ENCODE results near the gene HNRNPL. TPM values are rescaled to one million over a fixed set of nuclear protein-coding genes. Genes with fewer than 3 reads are reported as not detected.
"Not testable (repeated sequence)": the region's sequence is repeated elsewhere in the genome, so short reads cannot be mapped to it uniquely, and the experiment has no call there.

Gene HNRNPL
- total RNA-seq, 2 donors from 2014 or later: 476 to 617 TPM

DNA sequence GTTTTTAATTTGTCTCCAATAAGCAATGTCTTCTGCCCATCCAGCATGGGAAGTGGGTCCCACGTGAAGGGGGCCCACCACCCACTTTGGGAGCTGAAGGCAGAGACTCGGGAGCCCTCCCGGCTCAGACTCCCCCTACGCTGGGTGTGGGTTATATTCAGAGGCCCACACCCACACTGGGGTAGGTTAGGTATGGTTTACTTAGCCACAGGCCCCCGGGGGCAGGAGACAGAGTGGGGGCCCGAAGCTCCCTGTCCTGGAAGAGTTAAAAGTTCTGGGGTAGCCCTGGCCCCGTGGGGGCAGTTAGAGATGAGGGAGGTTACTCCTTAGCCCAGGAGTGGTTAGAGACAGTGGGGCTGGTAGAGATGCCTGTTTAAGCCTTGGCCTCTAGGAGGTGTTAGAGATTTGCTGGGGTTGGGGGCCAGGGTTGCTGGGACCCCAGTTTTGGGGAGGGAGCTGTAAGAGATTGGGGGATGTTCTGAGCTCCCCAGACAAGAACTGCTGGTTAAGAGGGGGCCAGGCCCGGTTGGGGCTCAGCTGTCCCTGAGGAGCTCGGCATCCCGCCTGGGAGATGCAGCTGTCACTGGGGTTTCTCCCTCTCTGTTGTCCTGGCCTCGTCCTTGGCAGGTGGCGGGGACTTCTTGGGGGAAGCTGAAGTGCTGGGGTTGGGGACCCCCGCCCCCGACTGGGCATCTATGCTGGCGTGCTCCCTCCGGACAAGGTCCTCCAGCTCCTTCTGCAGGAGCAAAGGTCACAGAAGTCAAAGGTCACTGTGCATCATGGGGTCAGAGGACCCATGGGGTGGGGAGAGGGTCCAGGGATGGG is 29.0 kb upstream of the HNRNPL start:
- ATAC-seq (replicated peaks): peak; percentile 22
- Mint-ChIP-seq H3K36me3 (ENCODE audit: low read depth) (peaks cover 53% of the 10 kb centered on the region), H3K4me3 (peak overlapping the region; percentile 95), H3K4me1 (peaks cover 14% of the 10 kb centered on the region), H3K27me3 (no peaks in the 10 kb centered on the region), H3K27ac (peak overlapping the region; percentile 99), H3K9me3 (no peaks in the 10 kb centered on the region)

- Mint-ChIP-seq H3K9me3 (no peaks in the 10 kb centered on the region), H3K36me3 (ENCODE audit: low read depth) (peaks cover 55% of the 10 kb centered on the region), H3K4me1 (peaks cover 10% of the 10 kb centered on the region), H3K27ac (peak within 1 kb of the TSS; percentile 99), H3K4me3 (peak within 1 kb of the TSS; percentile 95), H3K27me3 (no peaks in the 10 kb centered on the region)
- peak; percentile 97 for ATAC-seq (replicated peaks)
Measured at GRCh38 chr19:38877781-38878574, 28.2 kb upstream of the HNRNPL start, which contains the start of gene RINL. TSS of gene RINL (minus strand) at chr19:38878275. CDS start at chr19:38876742, 1,533 bp downstream.

GRCh38 chr19:38875656-38876395 is 26.0 kb upstream of the HNRNPL start:
- H3K9me3 Mint-ChIP-seq: no peaks in the 10 kb centered on the region
- ATAC-seq (replicated peaks): no peak
- H3K27me3 Mint-ChIP-seq: no peaks in the 10 kb centered on the region
- H3K4me1 Mint-ChIP-seq: peaks cover 10% of the 10 kb centered on the region
- peaks cover 66% of the 10 kb centered on the region for H3K36me3 Mint-ChIP-seq (ENCODE audit: low read depth)
- peak overlapping the region; percentile 95 for H3K4me3 Mint-ChIP-seq
- H3K27ac Mint-ChIP-seq: peak overlapping the region; percentile 99

- H3K4me3 Mint-ChIP-seq; ATAC-seq (replicated peaks); H3K4me1 Mint-ChIP-seq; H3K27ac Mint-ChIP-seq; H3K27me3 Mint-ChIP-seq; H3K9me3 Mint-ChIP-seq: not testable (repeated sequence)
- peaks cover 90% of the 10 kb centered on the region for H3K36me3 Mint-ChIP-seq (ENCODE audit: low read depth)
Measured at GRCh38 chr19:38873400-38873799, 23.6 kb upstream of the HNRNPL start.

DNA sequence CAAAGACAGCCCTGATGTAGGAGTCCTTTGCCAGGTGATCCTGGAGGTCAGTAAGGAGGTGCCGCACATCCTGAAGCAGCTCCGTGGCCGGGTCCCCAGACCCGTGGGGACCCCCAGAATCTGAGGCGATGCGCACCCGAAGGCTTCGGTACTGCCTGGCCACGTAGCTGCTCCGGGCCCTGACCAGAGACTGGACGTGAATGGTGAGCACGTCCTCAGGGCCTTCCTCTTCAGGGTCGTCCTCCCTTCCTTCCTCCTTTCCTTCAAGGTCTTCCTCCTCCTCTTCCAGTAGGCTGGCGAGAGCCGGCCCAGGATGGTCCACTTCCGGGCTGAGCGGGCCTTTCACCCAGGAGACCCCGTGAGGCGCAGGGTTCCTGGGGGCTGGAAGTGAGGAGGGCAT is 20.8 kb upstream of the HNRNPL start:
- Mint-ChIP-seq H3K4me3 (peak overlapping the region; percentile 90), H3K4me1 (peaks cover 10% of the 10 kb centered on the region), H3K27ac (peak overlapping the region; percentile 92), H3K9me3 (no peaks in the 10 kb centered on the region), H3K36me3 (ENCODE audit: low read depth) (peaks cover 89% of the 10 kb centered on the region), H3K27me3 (no peaks in the 10 kb centered on the region)
- ATAC-seq (replicated peaks): no peak

GRCh38 chr19:38869836-38870607 is 20.2 kb upstream of the HNRNPL start:
- Mint-ChIP-seq H3K4me3 (peak overlapping the region; percentile 90), H3K27me3 (no peaks in the 10 kb centered on the region), H3K36me3 (ENCODE audit: low read depth) (peaks cover 90% of the 10 kb centered on the region), H3K4me1 (peaks cover 14% of the 10 kb centered on the region), H3K9me3 (no peaks in the 10 kb centered on the region), H3K27ac (peak overlapping the region; percentile 92)
- ATAC-seq (replicated peaks): peak; percentile 75

DNA sequence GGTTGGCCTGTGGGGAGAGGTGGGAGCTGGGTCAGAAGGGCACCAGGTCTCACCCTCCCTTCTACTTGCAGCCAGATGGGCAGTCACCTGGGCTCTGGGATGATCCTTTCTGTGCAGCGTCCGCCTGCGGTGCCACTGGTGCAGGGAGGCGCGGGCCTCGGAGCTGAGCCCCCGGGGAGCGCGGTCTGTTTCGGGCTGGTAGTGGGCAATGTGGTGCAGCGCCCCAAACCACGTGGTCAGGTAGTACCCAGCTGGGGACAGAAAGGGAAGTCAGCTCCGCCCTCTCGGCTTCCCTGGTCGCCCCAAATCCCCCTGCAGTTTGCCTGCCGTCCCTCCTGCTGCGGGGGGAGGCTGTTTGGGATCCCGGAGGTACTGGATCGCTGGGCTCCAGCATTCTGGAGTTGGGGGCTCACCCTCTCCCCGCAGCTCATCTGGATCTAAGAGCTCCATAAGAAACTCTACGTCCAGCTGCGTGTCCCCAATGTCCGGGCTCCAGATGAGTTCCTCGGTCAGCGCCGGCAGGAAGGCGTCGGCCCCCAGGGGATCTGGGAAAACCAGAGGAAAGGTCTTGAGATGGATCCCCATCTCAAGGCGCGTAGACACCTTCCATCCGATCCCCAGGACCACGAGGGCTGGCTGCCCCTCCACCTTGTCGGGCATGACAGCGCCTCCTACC is 19.5 kb upstream of the HNRNPL start:
- Mint-ChIP-seq H3K9me3 (no peaks in the 10 kb centered on the region), H3K27ac (peak overlapping the region; percentile 92), H3K4me3 (peak overlapping the region; percentile 90), H3K4me1 (peaks cover 22% of the 10 kb centered on the region), H3K27me3 (no peaks in the 10 kb centered on the region), H3K36me3 (ENCODE audit: low read depth) (peaks cover 88% of the 10 kb centered on the region)
- ATAC-seq (replicated peaks): no peak

DNA sequence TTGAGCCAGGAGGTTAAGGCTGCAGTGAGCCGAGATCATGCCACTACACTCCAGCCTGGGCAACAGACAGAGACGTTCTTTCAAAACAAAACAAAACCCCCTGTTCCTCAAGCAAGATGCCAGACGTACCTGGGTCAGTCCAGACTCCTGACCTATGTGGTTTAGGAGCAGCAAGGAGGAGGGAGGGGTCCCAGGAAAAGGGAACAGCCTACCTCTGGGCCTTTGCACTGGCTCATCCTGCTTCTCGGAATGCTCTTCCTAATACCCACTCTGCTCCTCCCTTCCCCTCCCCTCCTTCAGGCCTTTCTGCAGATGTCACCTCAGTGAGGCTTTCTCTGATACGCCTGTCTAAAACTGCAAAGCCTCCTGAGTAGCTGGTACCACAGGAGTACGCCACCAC is 18.8 kb upstream of the HNRNPL start:
- Mint-ChIP-seq H3K4me3 (peak overlapping the region; percentile 90), H3K27ac (peak overlapping the region; percentile 92), H3K4me1 (peaks cover 22% of the 10 kb centered on the region), H3K36me3 (ENCODE audit: low read depth) (peaks cover 80% of the 10 kb centered on the region), H3K27me3 (no peaks in the 10 kb centered on the region), H3K9me3 (no peaks in the 10 kb centered on the region)
- ATAC-seq (replicated peaks): no peak

DNA sequence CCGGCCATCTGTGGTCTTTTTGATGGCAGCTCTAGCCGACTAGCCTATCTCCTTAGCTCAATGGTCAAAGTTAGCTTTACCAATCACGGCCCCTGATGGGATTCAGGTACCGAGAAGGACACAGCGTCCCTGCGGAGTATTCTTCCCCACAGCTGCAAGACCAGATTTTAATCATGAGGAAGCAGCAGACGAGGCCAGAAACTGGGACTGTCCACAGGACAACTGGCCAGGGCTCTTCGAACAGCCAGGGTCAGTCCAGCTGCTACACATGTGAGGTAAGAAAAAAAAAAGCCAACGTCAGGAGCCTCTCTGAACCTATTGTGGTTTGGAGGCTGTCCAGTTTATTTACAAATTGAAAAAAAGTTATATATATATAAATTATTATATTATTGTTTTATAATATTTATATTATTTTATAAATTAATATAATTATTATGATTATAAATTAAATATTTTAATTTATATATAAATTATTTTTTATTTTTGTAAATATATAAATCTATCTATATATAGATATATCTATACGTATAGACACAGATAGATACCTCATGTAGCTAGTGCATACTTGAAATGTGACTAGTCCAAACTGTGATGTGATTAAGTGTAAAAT is 17.5 kb upstream of the HNRNPL start:
- Mint-ChIP-seq H3K9me3 (no peaks in the 10 kb centered on the region), H3K36me3 (ENCODE audit: low read depth) (peaks cover 67% of the 10 kb centered on the region), H3K4me3 (no peak overlapping the region), H3K27me3 (no peaks in the 10 kb centered on the region), H3K27ac (no peak overlapping the region), H3K4me1 (peaks cover 22% of the 10 kb centered on the region)
- no peak for ATAC-seq (replicated peaks)

- ATAC-seq (replicated peaks): no peak
- no peak overlapping the region for H3K4me3 Mint-ChIP-seq
- no peak overlapping the region for H3K27ac Mint-ChIP-seq
- H3K9me3 Mint-ChIP-seq: no peaks in the 10 kb centered on the region
- H3K4me1 Mint-ChIP-seq: peaks cover 20% of the 10 kb centered on the region
- peaks cover 25% of the 10 kb centered on the region for H3K36me3 Mint-ChIP-seq (ENCODE audit: low read depth)
- H3K27me3 Mint-ChIP-seq: no peaks in the 10 kb centered on the region
Measured at GRCh38 chr19:38862321-38863059, 12.7 kb upstream of the HNRNPL start.

DNA sequence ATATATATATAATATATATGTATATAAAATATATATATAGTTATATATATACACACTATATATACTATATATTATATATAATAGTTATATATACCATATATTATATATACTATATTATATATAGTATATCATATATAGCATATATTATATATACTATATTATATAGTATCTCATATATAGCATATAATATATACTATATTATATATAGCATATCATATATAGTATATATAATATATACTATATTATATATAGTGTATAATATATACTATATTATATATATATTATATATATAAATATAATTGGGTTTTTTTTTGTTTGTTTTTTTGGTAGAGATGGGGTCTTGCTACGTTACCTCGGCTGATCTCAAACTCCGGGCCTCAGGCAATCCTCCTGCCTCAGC is 11.6 kb upstream of the HNRNPL start:
- Mint-ChIP-seq H3K27ac (no peak overlapping the region), H3K9me3 (no peaks in the 10 kb centered on the region), H3K36me3 (ENCODE audit: low read depth) (peaks cover 17% of the 10 kb centered on the region), H3K4me1 (peaks cover 23% of the 10 kb centered on the region), H3K4me3 (no peak overlapping the region), H3K27me3 (no peaks in the 10 kb centered on the region)
- no peak for ATAC-seq (replicated peaks)

DNA sequence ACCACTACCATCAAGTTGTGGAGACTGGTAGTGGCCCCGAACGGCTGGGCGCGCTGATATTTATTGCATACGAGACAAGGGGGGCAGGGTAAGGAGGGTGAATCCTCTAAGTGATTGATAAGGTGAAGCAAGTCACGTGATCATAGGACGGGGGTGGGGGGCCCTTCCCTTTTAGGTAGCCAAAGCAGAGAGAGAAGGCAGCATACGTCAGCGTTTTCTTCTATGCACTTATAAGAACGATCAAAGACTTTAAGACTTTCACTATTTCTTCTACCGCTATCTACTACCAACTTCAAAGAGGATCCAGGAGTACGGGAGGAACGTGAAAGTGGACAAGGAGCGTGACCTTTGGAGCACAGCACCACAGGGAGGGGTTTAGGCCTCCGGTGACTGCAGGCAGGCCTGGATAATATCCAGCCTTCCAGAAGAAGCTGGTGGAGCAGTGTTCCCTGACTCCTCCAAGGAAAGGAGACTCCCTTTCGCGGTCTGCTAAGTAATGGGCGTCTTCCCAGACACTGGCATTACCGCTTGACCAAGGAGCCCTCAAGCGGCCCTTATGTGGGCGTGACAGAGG is 9.9 kb upstream of the HNRNPL start:
- Mint-ChIP-seq H3K4me1 (peaks cover 10% of the 10 kb centered on the region), H3K4me3 (peak overlapping the region; percentile 38)
- H3K27ac Mint-ChIP-seq; ATAC-seq (replicated peaks); H3K27me3 Mint-ChIP-seq; H3K9me3 Mint-ChIP-seq; H3K36me3 Mint-ChIP-seq (ENCODE audit: low read depth): not testable (repeated sequence)
